PFSK-1 (cell line): Measurements from ENCODE around the gene RNF157.

ENCODE experiments used
- FOXP2 ChIP-seq: optimal IDR thresholded peaks from 2 replicates; pipeline ENCODE3; 2011; ENCODE audit warnings: borderline replicate concordance, control low read depth, inconsistent platforms; ENCODE audit not compliant: insufficient read depth; ENCODE audit errors: extremely low read length, extremely low read depth
- POLR2AphosphoS5 ChIP-seq: IDR thresholded peaks from 2 replicates; pipeline ENCODE4 v1.6.1; 2012; ENCODE audit warnings: low read depth, mild to moderate bottlenecking, control low read depth, low read length, moderate library complexity
- REST ChIP-seq, 2 experiments: IDR thresholded peaks; 2 replicates each; pipeline versions ENCODE4 v1.6.1 to v1.8.0; 2011 to 2012; ENCODE audit warnings: low read depth in 2 of 2, low read length in 2 of 2, control low read depth in 1 of 2, inconsistent platforms in 1 of 2, mild to moderate bottlenecking in 1 of 2, moderate library complexity in 1 of 2; ENCODE audit not compliant: insufficient read depth in 1 of 2
- SIN3A ChIP-seq: IDR thresholded peaks from 2 replicates; pipeline ENCODE4 v1.6.1; 2012; ENCODE audit warnings: mild to moderate bottlenecking, low read length, moderate library complexity, borderline replicate concordance; ENCODE audit not compliant: insufficient read depth
- TAF1 ChIP-seq: IDR thresholded peaks from 2 replicates; pipeline ENCODE4 v1.6.1; 2012; ENCODE audit warnings: low read length, control low read depth, borderline replicate concordance; ENCODE audit not compliant: insufficient read depth

RNF157 gene

GRCh38 chr17:76207275-76208059, 32.8 kb downstream of the RNF157 start:
- TF ChIP-seq SIN3A (no peak), TAF1 (no peak), REST (IDR thresholded peaks at IDR 0.05; ENCODE audit: insufficient read depth in 1 of 2, low read depth in 2 of 2, low read length in 2 of 2) (no peak), FOXP2 (no peak), POLR2AphosphoS5 (no peak)

- no peak for TF ChIP-seq FOXP2
- no peak for TF ChIP-seq POLR2AphosphoS5
Observed at GRCh38 chr17:76204277-76204676, 36.0 kb downstream of the RNF157 start.

- TF ChIP-seq POLR2AphosphoS5 (no peak), FOXP2 (no peak), REST (IDR thresholded peaks at IDR 0.05; ENCODE audit: insufficient read depth in 1 of 2, low read depth in 2 of 2, low read length in 2 of 2) (no peak), TAF1 (no peak), SIN3A (no peak)
Observed at GRCh38 chr17:76200354-76200753, 39.9 kb downstream of the RNF157 start.

- TF ChIP-seq REST (IDR thresholded peaks at IDR 0.05; ENCODE audit: insufficient read depth in 1 of 2, low read depth in 2 of 2, low read length in 2 of 2), result no peak
- no peak for TF ChIP-seq POLR2AphosphoS5
- TF ChIP-seq SIN3A, result no peak
Observed at GRCh38 chr17:76199469-76199868, 40.8 kb downstream of the RNF157 start.

- TF ChIP-seq REST (IDR thresholded peaks at IDR 0.05; ENCODE audit: insufficient read depth in 1 of 2, low read depth in 2 of 2, low read length in 2 of 2) (no peak), POLR2AphosphoS5 (no peak), SIN3A (no peak), FOXP2 (no peak), TAF1 (no peak)
Observed at GRCh38 chr17:76198702-76199101, 41.6 kb downstream of the RNF157 start.
